ENCODE measurements around the gene ZNF646.

- TF ChIP-seq EZH2phosphoT487 (IDR thresholded peaks at IDR 0.05; ENCODE audit: low read depth), result no peak
- TF ChIP-seq, protein P1, sequence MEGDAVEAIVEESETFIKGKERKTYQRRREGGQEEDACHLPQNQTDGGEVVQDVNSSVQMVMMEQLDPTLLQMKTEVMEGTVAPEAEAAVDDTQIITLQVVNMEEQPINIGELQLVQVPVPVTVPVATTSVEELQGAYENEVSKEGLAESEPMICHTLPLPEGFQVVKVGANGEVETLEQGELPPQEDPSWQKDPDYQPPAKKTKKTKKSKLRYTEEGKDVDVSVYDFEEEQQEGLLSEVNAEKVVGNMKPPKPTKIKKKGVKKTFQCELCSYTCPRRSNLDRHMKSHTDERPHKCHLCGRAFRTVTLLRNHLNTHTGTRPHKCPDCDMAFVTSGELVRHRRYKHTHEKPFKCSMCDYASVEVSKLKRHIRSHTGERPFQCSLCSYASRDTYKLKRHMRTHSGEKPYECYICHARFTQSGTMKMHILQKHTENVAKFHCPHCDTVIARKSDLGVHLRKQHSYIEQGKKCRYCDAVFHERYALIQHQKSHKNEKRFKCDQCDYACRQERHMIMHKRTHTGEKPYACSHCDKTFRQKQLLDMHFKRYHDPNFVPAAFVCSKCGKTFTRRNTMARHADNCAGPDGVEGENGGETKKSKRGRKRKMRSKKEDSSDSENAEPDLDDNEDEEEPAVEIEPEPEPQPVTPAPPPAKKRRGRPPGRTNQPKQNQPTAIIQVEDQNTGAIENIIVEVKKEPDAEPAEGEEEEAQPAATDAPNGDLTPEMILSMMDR (IDR thresholded peaks at IDR 0.05; ENCODE audit: low read depth, low read length), result no peak
These were observed 33.2 kb downstream of the ZNF646 start for GRCh38 chr16:31107465-31107867.

Data from OCI-LY3 (cell line).